ENCODE measurements around the gene GPR21. TPM values are rescaled to one million over a fixed set of nuclear protein-coding genes. Genes with fewer than 3 reads are reported as not detected.

Gene GPR21
- total RNA-seq, 1 experiment from 2014 or later, result 0.63 TPM

GRCh38 chr9:123040801-123041200 is 7.3 kb downstream of the GPR21 start (continued):
- no peak for TF ChIP-seq ZNF219 (CRISPR knock-in tag; IDR thresholded peaks at IDR 0.05; ENCODE audit: borderline replicate concordance)
- no peak for TF ChIP-seq SMAD4 (CRISPR knock-in tag; IDR thresholded peaks at IDR 0.05)

DNA sequence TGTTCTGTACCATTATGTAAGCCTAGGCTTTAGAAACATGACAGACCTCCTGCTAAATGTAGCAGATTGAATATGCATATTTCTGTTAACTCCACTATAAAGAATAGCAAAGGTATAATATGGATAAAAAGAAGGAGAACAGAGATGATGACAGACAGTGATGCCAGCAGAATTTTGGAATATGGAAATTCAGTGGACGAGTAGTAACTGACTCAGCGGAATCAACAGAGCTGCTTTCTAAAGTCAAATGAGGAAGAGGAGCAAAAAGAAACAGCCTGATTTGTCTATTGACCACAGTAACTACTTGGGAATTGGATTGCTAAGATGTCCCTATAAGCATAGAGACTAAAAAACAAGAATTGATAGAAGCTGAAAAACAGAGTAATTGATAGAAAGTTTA is 8.0 kb downstream of the GPR21 start:
- H3K4me3 Mint-ChIP-seq, result no peak overlapping the region
- no peaks in the 10 kb centered on the region for H3K27me3 Mint-ChIP-seq (ENCODE audit: low read depth)
- no peaks in the 10 kb centered on the region for H3K9me3 Mint-ChIP-seq
- no peak for TF ChIP-seq OVOL2 (CRISPR knock-in tag; IDR thresholded peaks at IDR 0.05; ENCODE audit: borderline replicate concordance)
- no peak for TF ChIP-seq TCF7 (CRISPR knock-in tag; IDR thresholded peaks at IDR 0.05; ENCODE audit: low read depth)
- TF ChIP-seq, protein P1, sequence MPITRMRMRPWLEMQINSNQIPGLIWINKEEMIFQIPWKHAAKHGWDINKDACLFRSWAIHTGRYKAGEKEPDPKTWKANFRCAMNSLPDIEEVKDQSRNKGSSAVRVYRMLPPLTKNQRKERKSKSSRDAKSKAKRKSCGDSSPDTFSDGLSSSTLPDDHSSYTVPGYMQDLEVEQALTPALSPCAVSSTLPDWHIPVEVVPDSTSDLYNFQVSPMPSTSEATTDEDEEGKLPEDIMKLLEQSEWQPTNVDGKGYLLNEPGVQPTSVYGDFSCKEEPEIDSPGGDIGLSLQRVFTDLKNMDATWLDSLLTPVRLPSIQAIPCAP (CRISPR knock-in tag; IDR thresholded peaks at IDR 0.05), result no peak
- TF ChIP-seq GTF2I (CRISPR knock-in tag; conservative IDR thresholded peaks at IDR 0.05), result no peak
- no peak for TF ChIP-seq RORB (CRISPR knock-in tag; IDR thresholded peaks at IDR 0.05)
- no peak for TF ChIP-seq KAT7 (CRISPR knock-in tag; IDR thresholded peaks at IDR 0.05; ENCODE audit: borderline replicate concordance)
- TF ChIP-seq CREB1 (CRISPR knock-in tag; IDR thresholded peaks at IDR 0.05), result no peak
- no peak for TF ChIP-seq HMGA2 (CRISPR knock-in tag; IDR thresholded peaks at IDR 0.05)
- no peak for TF ChIP-seq FOXP1 (CRISPR knock-in tag; IDR thresholded peaks at IDR 0.05; ENCODE audit: borderline replicate concordance)
- no peaks in the 10 kb centered on the region for H3K4me1 Mint-ChIP-seq
- ChIA-PET CTCF (interaction anchor here (0.7 kb wide), 1 partner anchor 50 kb away, joined by 3 read pairs; no protein-coding TSS in a partner anchor), POLR2A (no interaction called here)
- peaks cover 9% of the 10 kb centered on the region for H3K36me3 Mint-ChIP-seq
- no peak for DNase-seq (ENCODE audit: low spot score)
- no peak for ATAC-seq
- H3K27ac Mint-ChIP-seq, result no peak overlapping the region

GRCh38 chr9:123043081-123043939 is 9.8 kb downstream of the GPR21 start:
- Mint-ChIP-seq H3K4me1 (no peaks in the 10 kb centered on the region), H3K27me3 (ENCODE audit: low read depth) (no peaks in the 10 kb centered on the region), H3K9me3 (no peaks in the 10 kb centered on the region), H3K4me3 (no peak overlapping the region), H3K27ac (peak overlapping the region; percentile 42; the same call in 1 of the 2 replicates), H3K36me3 (peaks cover 9% of the 10 kb centered on the region)
- no peak for ATAC-seq
- ChIA-PET POLR2A (interaction anchor here (0.7 kb wide), 2 partner anchors 88 to 1808 kb away, joined by 3 to 6 read pairs; no protein-coding TSS in a partner anchor), CTCF (interaction anchor here (1.3 kb wide), 1 partner anchor 306 kb away, joined by 4 read pairs; no protein-coding TSS in a partner anchor)
- DNase-seq (ENCODE audit: low spot score), result no peak
- no peak for TF ChIP-seq ZNF423 (CRISPR knock-in tag; IDR thresholded peaks at IDR 0.05)
- no peak for TF ChIP-seq ZNF396 (CRISPR knock-in tag; IDR thresholded peaks at IDR 0.05; ENCODE audit: borderline replicate concordance)
- no peak for TF ChIP-seq NFYB (CRISPR knock-in tag; conservative IDR thresholded peaks at IDR 0.05; ENCODE audit: low read depth)
- no peak for TF ChIP-seq ZNF671 (CRISPR knock-in tag; IDR thresholded peaks at IDR 0.05)
- TF ChIP-seq GABPB1 (CRISPR knock-in tag; IDR thresholded peaks at IDR 0.05), result no peak
- no peak for TF ChIP-seq OVOL2 (CRISPR knock-in tag; IDR thresholded peaks at IDR 0.05; ENCODE audit: borderline replicate concordance)
- no peak for TF ChIP-seq ATF1 (CRISPR knock-in tag; IDR thresholded peaks at IDR 0.05)
- TF ChIP-seq TEAD1 (CRISPR knock-in tag; IDR thresholded peaks at IDR 0.05), result no peak
- no peak for TF ChIP-seq ZNF263 (CRISPR knock-in tag; IDR thresholded peaks at IDR 0.05; ENCODE audit: low read depth)
- TF ChIP-seq NFATC4 (CRISPR knock-in tag; IDR thresholded peaks at IDR 0.05), result no peak
- no peak for TF ChIP-seq NFE2L1 (CRISPR knock-in tag; IDR thresholded peaks at IDR 0.05)
- TF ChIP-seq SMAD3 (CRISPR knock-in tag; IDR thresholded peaks at IDR 0.05; ENCODE audit: borderline replicate concordance), result no peak
- TF ChIP-seq NR2C2 (CRISPR knock-in tag; IDR thresholded peaks at IDR 0.05), result no peak
- TF ChIP-seq, protein P2, sequence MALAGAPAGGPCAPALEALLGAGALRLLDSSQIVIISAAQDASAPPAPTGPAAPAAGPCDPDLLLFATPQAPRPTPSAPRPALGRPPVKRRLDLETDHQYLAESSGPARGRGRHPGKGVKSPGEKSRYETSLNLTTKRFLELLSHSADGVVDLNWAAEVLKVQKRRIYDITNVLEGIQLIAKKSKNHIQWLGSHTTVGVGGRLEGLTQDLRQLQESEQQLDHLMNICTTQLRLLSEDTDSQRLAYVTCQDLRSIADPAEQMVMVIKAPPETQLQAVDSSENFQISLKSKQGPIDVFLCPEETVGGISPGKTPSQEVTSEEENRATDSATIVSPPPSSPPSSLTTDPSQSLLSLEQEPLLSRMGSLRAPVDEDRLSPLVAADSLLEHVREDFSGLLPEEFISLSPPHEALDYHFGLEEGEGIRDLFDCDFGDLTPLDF (CRISPR knock-in tag; IDR thresholded peaks at IDR 0.05), result no peak
- no peak for TF ChIP-seq MXD4 (CRISPR knock-in tag; IDR thresholded peaks at IDR 0.05; ENCODE audit: borderline replicate concordance)
- TF ChIP-seq, protein P3, sequence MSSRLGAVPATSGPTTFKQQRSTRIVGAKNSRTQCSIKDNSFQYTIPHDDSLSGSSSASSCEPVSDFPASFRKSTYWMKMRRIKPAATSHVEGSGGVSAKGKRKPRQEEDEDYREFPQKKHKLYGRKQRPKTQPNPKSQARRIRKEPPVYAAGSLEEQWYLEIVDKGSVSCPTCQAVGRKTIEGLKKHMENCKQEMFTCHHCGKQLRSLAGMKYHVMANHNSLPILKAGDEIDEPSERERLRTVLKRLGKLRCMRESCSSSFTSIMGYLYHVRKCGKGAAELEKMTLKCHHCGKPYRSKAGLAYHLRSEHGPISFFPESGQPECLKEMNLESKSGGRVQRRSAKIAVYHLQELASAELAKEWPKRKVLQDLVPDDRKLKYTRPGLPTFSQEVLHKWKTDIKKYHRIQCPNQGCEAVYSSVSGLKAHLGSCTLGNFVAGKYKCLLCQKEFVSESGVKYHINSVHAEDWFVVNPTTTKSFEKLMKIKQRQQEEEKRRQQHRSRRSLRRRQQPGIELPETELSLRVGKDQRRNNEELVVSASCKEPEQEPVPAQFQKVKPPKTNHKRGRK (CRISPR knock-in tag; IDR thresholded peaks at IDR 0.05; ENCODE audit: borderline replicate concordance), result no peak
- TF ChIP-seq, protein P4, sequence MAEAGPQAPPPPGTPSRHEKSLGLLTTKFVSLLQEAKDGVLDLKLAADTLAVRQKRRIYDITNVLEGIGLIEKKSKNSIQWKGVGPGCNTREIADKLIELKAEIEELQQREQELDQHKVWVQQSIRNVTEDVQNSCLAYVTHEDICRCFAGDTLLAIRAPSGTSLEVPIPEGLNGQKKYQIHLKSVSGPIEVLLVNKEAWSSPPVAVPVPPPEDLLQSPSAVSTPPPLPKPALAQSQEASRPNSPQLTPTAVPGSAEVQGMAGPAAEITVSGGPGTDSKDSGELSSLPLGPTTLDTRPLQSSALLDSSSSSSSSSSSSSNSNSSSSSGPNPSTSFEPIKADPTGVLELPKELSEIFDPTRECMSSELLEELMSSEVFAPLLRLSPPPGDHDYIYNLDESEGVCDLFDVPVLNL (CRISPR knock-in tag; IDR thresholded peaks at IDR 0.05; ENCODE audit: borderline replicate concordance, low read depth), result no peak
- TF ChIP-seq ATF6 (CRISPR knock-in tag; IDR thresholded peaks at IDR 0.05), result no peak

Data from WTC11 (cell line).